Measurements from ENCODE around the gene LILRB4. TPM values are rescaled to one million over a fixed set of nuclear protein-coding genes. Genes with fewer than 3 reads are reported as not detected.

LILRB4 gene
- total and polyA plus RNA-seq, 2 of the 4 experiments (the other 2 are of a cell fraction) = not detected

GRCh38 chr19:54692298-54692615, 29.5 kb downstream of the LILRB4 start:
- H3K18ac ChIP-seq (ENCODE audit: low read depth, low read length) = no peak overlapping the region
- POLR2A ChIA-PET (ENCODE audit: unreplicated experiment) = no interaction called here
- in situ Hi-C loops (cut with MboI; ENCODE audit: low sequenced_read_pairs) = no loop called here
- H2BK20ac ChIP-seq (ENCODE audit: low read depth, low read length) = no peak overlapping the region
- intact Hi-C loops (cut with micrococcal nuclease) = no loop called here
- no peaks in the 10 kb centered on the region for H3K4me1 ChIP-seq (ENCODE audit: control insufficient read depth, insufficient read depth, low read length)
- no peak overlapping the region for H4K5ac ChIP-seq (ENCODE audit: low read depth, low read length)
- BruUV-seq (replicated peaks) = no TSS peak
- peaks cover 19% of the 10 kb centered on the region for H3K9me3 ChIP-seq (ENCODE audit: control insufficient read depth, insufficient read depth, low read length)
- DNase-seq (no peak), ATAC-seq (ENCODE audit: low read depth) (no peak)
- no peak overlapping the region for H2BK5ac ChIP-seq (ENCODE audit: low read depth, low read length, poor library complexity, severe bottlenecking)
- H3K27ac ChIP-seq (ENCODE audit: insufficient read depth, low read length) = no peak overlapping the region
- H2AK5ac ChIP-seq (ENCODE audit: low read depth, low read length) = no peak overlapping the region
- H3K23ac ChIP-seq (ENCODE audit: low read depth, low read length) = no peak overlapping the region
- no peak overlapping the region for H2BK120ac ChIP-seq (ENCODE audit: low read depth, low read length)
- no peaks in the 10 kb centered on the region for H4K20me1 ChIP-seq (ENCODE audit: insufficient read depth, low read length)
- H3K9ac ChIP-seq (ENCODE audit: low read depth, low read length) = no peak overlapping the region
- no peak overlapping the region for H2AK9ac ChIP-seq (replicated peaks; ENCODE audit: low read depth, low read length, poor library complexity)
- no peak overlapping the region for H3K4me3 ChIP-seq (ENCODE audit: insufficient read depth, low read depth, low read length)
- no peak overlapping the region for H4K91ac ChIP-seq (ENCODE audit: insufficient read depth, low read depth, low read length)
- no peak overlapping the region for H4K8ac ChIP-seq (ENCODE audit: low read depth in 2 of 2, low read length in 2 of 2)
- WGBS, 2 experiments (ENCODE audit: extremely low coverage in 2 of 2, insufficient read length in 1 of 2) = 24% methylated on average over 4 of the region's 4 CpGs; no CpG with 5 or more reads in 1 of the 2 experiments
- CTCF ChIA-PET = no interaction called here
- H3K27me3 ChIP-seq (ENCODE audit: control insufficient read depth, insufficient read depth, low read length) = no peaks in the 10 kb centered on the region
- no peak overlapping the region for H3K56ac ChIP-seq (ENCODE audit: extremely low read depth, insufficient read depth, low read length)
- no peaks in the 10 kb centered on the region for H3K79me1 ChIP-seq (ENCODE audit: low read depth in 1 of 2, low read length in 2 of 2)
- H3K9me1 ChIP-seq (ENCODE audit: insufficient read depth, low read length) = no peaks in the 10 kb centered on the region
- TF ChIP-seq ELK1 (IDR thresholded peaks at IDR 0.05; ENCODE audit: borderline replicate concordance, low read depth, low read length) = no peak
- TF ChIP-seq POLR2A (IDR thresholded peaks at IDR 0.05; ENCODE audit: low read depth, low read length) = no peak
- TF ChIP-seq MAZ (IDR thresholded peaks at IDR 0.05; ENCODE audit: borderline replicate concordance, low read depth, low read length) = no peak
- no peak for TF ChIP-seq CEBPB (IDR thresholded peaks at IDR 0.05; ENCODE audit: low read depth, low read length)
- TF ChIP-seq RAD21 (IDR thresholded peaks at IDR 0.05; ENCODE audit: low read length) = no peak
- TF ChIP-seq SMC3 (IDR thresholded peaks at IDR 0.05; ENCODE audit: low read depth, low read length) = no peak
- TF ChIP-seq MAFK (IDR thresholded peaks at IDR 0.05; ENCODE audit: low read depth, low read length) = no peak
- no peak overlapping the region for H2AFZ ChIP-seq (replicated peaks; ENCODE audit: low read length, poor library complexity)
- no peak overlapping the region for H3K4me2 ChIP-seq (ENCODE audit: low read depth, low read length)
- no peak overlapping the region for H3K4ac ChIP-seq (ENCODE audit: low read depth, low read length)
- no peak overlapping the region for H2BK15ac ChIP-seq (ENCODE audit: low read depth, low read length)
- H3K36me3 ChIP-seq (ENCODE audit: control insufficient read depth, insufficient read depth, low read length) = no peaks in the 10 kb centered on the region
- no peak overlapping the region for H3K14ac ChIP-seq (replicated peaks; ENCODE audit: low read depth, low read length)
- dilution Hi-C loops (cut with HindIII; ENCODE audit: low sequenced_read_pairs, unreplicated experiment) = no loop called here

Measured in IMR-90 (cell line).